H1 (cell line): ENCODE measurements around the gene OSR1. TPM values are rescaled to one million over a fixed set of nuclear protein-coding genes. Genes with fewer than 3 reads are reported as not detected.

Experiments
- CTCF ChIA-PET: fragments of 300-600 bp; sonication (Branson Sonifier 250); formaldehyde crosslinking; loops from one replicate; lab custom pipeline; 2021; ENCODE audit not compliant: partially characterized antibody; lab: Charles Lee
- POLR2A ChIA-PET: fragments of 300-600 bp; sonication (Branson Sonifier 250); formaldehyde crosslinking; loops from one replicate; lab custom pipeline; 2021; ENCODE audit warnings: inconsistent platforms; ENCODE audit not compliant: partially characterized antibody; lab: Charles Lee
- DNase-seq, 2 experiments: peaks; one replicate each; pipeline versions ENCODE4 v3.0.0 to v3.0.0-alpha.2; 2010 to 2022; ENCODE audit warnings: low spot score in 2 of 2, low read depth in 1 of 2, mixed read lengths in 1 of 2
- FAIRE-seq: peaks from 2 replicates; lab custom pipeline; 2011; peaks lifted over from hg19 to GRCh38; lab: Jason Lieb, UNC
- H2AFZ ChIP-seq: 2 replicates; pipeline ENCODE4 v1.8.1; 2012; ENCODE audit warnings: low read length, inconsistent platforms
- H2AK5ac ChIP-seq: 2 replicates; pipeline ENCODE4 v1.6.1; 2013; ENCODE audit warnings: low read depth, low read length
- H2BK120ac ChIP-seq: replicated peaks from 2 replicates; pipeline ENCODE3; 2013; ENCODE audit warnings: low read depth, low read length, inconsistent platforms
- H2BK12ac ChIP-seq: 2 replicates; pipeline ENCODE4 v1.6.1; 2013; ENCODE audit warnings: low read depth, low read length
- H2BK15ac ChIP-seq: 2 replicates; pipeline ENCODE4 v1.6.1; 2013; ENCODE audit warnings: low read length
- H2BK20ac ChIP-seq: 2 replicates; pipeline ENCODE4 v1.6.1; 2013; ENCODE audit warnings: low read length
- H2BK5ac ChIP-seq: 2 replicates; pipeline ENCODE4 v1.6.1; 2013; ENCODE audit warnings: low read depth, low read length
- H3K14ac ChIP-seq: 2 replicates; pipeline ENCODE4 v1.6.1; 2013; ENCODE audit warnings: inconsistent platforms; ENCODE audit not compliant: insufficient read length
- H3K18ac ChIP-seq: 2 replicates; pipeline ENCODE4 v1.6.1; 2013; ENCODE audit warnings: low read length; ENCODE audit errors: extremely low read depth
- H3K23ac ChIP-seq: 2 replicates; pipeline ENCODE4 v1.6.1; 2013; ENCODE audit warnings: inconsistent platforms; ENCODE audit not compliant: insufficient read length
- H3K23me2 ChIP-seq: 2 replicates; pipeline ENCODE4 v1.6.1; 2013; ENCODE audit warnings: low read depth, low read length
- H3K27ac ChIP-seq: 2 replicates; pipeline ENCODE4 v1.6.1; 2011; ENCODE audit warnings: low read depth, low read length, inconsistent platforms
- H3K27me3 ChIP-seq, 4 experiments: replicated peaks in 1 of 4; 1 replicate in 1 of 4; 2 replicates in 3 of 4; pipeline versions ENCODE4 v1.6.1 to v1.8.1; 2011 to 2013; ENCODE audit warnings: low read length in 3 of 4, mild to moderate bottlenecking in 3 of 4, inconsistent platforms in 2 of 4, mixed read lengths in 2 of 4, moderate library complexity in 1 of 4; ENCODE audit not compliant: control insufficient read depth in 3 of 4, insufficient read depth in 3 of 4; ENCODE audit errors: extremely low read depth in 1 of 4
- H3K36me3 ChIP-seq, 4 experiments: 2 replicates each; pipeline versions ENCODE4 v1.6.1 to v1.8.1; 2011 to 2013; ENCODE audit warnings: mild to moderate bottlenecking in 4 of 4, low read length in 3 of 4, moderate library complexity in 2 of 4, control low read depth in 1 of 4, inconsistent platforms in 1 of 4; ENCODE audit not compliant: insufficient read depth in 4 of 4, control insufficient read depth in 2 of 4
- H3K4ac ChIP-seq: replicated peaks from 2 replicates; pipeline ENCODE3; 2013; ENCODE audit warnings: low read length, low read depth, mixed read lengths, inconsistent platforms; ENCODE audit not compliant: insufficient read length
- H3K4me1 ChIP-seq, 4 experiments: replicated peaks in 1 of 4; 1 replicate in 1 of 4; 2 replicates in 3 of 4; pipeline versions ENCODE4 v1.6.1 to v1.8.1; 2011 to 2013; ENCODE audit warnings: low read length in 3 of 4, inconsistent platforms in 2 of 4, mixed read lengths in 1 of 4; ENCODE audit not compliant: insufficient read depth in 4 of 4, control insufficient read depth in 3 of 4
- H3K4me2 ChIP-seq, 2 experiments: 2 replicates each; pipeline versions ENCODE4 v1.6.1 to v1.8.1; 2011 to 2013; ENCODE audit warnings: low read depth in 2 of 2, low read length in 2 of 2, control low read depth in 1 of 2, inconsistent platforms in 1 of 2, mild to moderate bottlenecking in 1 of 2; ENCODE audit not compliant: insufficient read depth in 1 of 2
- H3K4me3 ChIP-seq, 4 experiments: fragments of 200-600, 300-600 bp in 1 of 4; sonication (generic), shearing (Covaris generic), sonication (Bioruptor Twin) in 1 of 4; 2 replicates each; pipeline versions ENCODE4 v1.5.1 to v1.8.1; 2011 to 2016; ENCODE audit warnings: low read length in 4 of 4, low read depth in 3 of 4, control low read depth in 2 of 4, inconsistent platforms in 2 of 4, mild to moderate bottlenecking in 2 of 4, mixed read lengths in 1 of 4, moderate library complexity in 1 of 4; ENCODE audit not compliant: insufficient read depth in 2 of 4; ENCODE audit errors: extremely low read depth in 1 of 4
- H3K56ac ChIP-seq: replicated peaks from 2 replicates; pipeline ENCODE3; 2013; ENCODE audit warnings: low read depth, mild to moderate bottlenecking, mixed read lengths, low read length, inconsistent platforms; ENCODE audit not compliant: insufficient read length
- H3K79me1 ChIP-seq: 2 replicates; pipeline ENCODE4 v1.6.1; 2013; ENCODE audit warnings: low read depth, low read length, control low read depth
- H3K79me2 ChIP-seq, 2 experiments: 2 replicates each; pipeline versions ENCODE4 v1.6.1 to v1.8.1; 2012 to 2013; ENCODE audit warnings: low read length in 2 of 2, mild to moderate bottlenecking in 2 of 2, inconsistent platforms in 1 of 2; ENCODE audit not compliant: insufficient read depth in 2 of 2, control insufficient read depth in 1 of 2
- H3K9ac ChIP-seq, 4 experiments: replicated peaks in 1 of 4; 1 replicate in 1 of 4; 2 replicates in 3 of 4; pipeline versions ENCODE4 v1.6.1 to v1.8.1; 2011 to 2013; ENCODE audit warnings: low read depth in 3 of 4, low read length in 3 of 4, control low read depth in 2 of 4, mild to moderate bottlenecking in 2 of 4, moderate library complexity in 2 of 4, inconsistent platforms in 1 of 4; ENCODE audit errors: extremely low read depth in 1 of 4
- H3K9me3 ChIP-seq, 2 experiments: 2 replicates each; pipeline versions ENCODE4 v1.6.1 to v1.8.1; 2012 to 2013; ENCODE audit warnings: mild to moderate bottlenecking in 2 of 2, moderate library complexity in 2 of 2, control low read depth in 1 of 2, inconsistent platforms in 1 of 2, low read depth in 1 of 2, low read length in 1 of 2, mixed read lengths in 1 of 2; ENCODE audit not compliant: insufficient read depth in 2 of 2
- H4K20me1 ChIP-seq, 2 experiments: replicated peaks in 1 of 2; 2 replicates each; pipeline versions ENCODE3 to v1.8.1; 2011 to 2013; ENCODE audit warnings: inconsistent platforms in 2 of 2, low read length in 2 of 2, mild to moderate bottlenecking in 1 of 2; ENCODE audit not compliant: insufficient read depth in 2 of 2, control insufficient read depth in 1 of 2
- H4K5ac ChIP-seq: 2 replicates; pipeline ENCODE4 v1.6.1; 2013; ENCODE audit warnings: low read length, low read depth, mixed read lengths, inconsistent platforms; ENCODE audit not compliant: insufficient read length
- H4K8ac ChIP-seq: 2 replicates; pipeline ENCODE4 v1.8.0; 2013; ENCODE audit warnings: mild to moderate bottlenecking, moderate library complexity, low read length, inconsistent platforms; ENCODE audit not compliant: insufficient read depth; ENCODE audit errors: extremely low read depth
- H4K91ac ChIP-seq: replicated peaks from 2 replicates; pipeline ENCODE3; 2013; ENCODE audit warnings: low read length, mixed read lengths, inconsistent platforms; ENCODE audit not compliant: insufficient read length
- ASH2L ChIP-seq: fragments of 200-600, 300-600 bp; sonication (generic); IDR thresholded peaks from one replicate; pipeline ENCODE4 v1.7.1; 2017; ENCODE audit warnings: low read length
- CEBPB ChIP-seq: IDR thresholded peaks from 2 replicates; pipeline ENCODE4 v1.6.1; 2012; ENCODE audit warnings: low read depth, low read length
- HDAC6 ChIP-seq: IDR thresholded peaks from one replicate; pipeline ENCODE4 v1.7.1; 2012; ENCODE audit warnings: low read depth, mild to moderate bottlenecking, inconsistent platforms, low read length, moderate library complexity
- JUND ChIP-seq: IDR thresholded peaks from 2 replicates; pipeline ENCODE4 v1.6.1; 2011; ENCODE audit warnings: mild to moderate bottlenecking, improper control_type of control experiment, low read length
- KDM1A ChIP-seq: fragments of 200-600, 300-600 bp; sonication (generic); IDR thresholded peaks from 2 replicates; pipeline ENCODE4 v1.7.1; 2016; ENCODE audit warnings: mild to moderate bottlenecking, low read length, borderline replicate concordance
- POLR2A ChIP-seq, 2 experiments: IDR thresholded peaks; 1 replicate in 1 of 2; 2 replicates in 1 of 2; pipeline ENCODE4 v1.6.1; 2011; ENCODE audit warnings: low read depth in 2 of 2, low read length in 2 of 2, mild to moderate bottlenecking in 2 of 2; ENCODE audit errors: control extremely low read depth in 1 of 2
- RBBP5 ChIP-seq: IDR thresholded peaks from 2 replicates; pipeline ENCODE4 v1.7.1; 2012; ENCODE audit warnings: low read depth, mild to moderate bottlenecking, inconsistent platforms, low read length, moderate library complexity, borderline replicate concordance
- SAP30 ChIP-seq: fragments of 300-600 bp; sonication (generic); IDR thresholded peaks from 2 replicates; pipeline ENCODE4 v1.7.1; 2012; ENCODE audit warnings: low read length, moderate library complexity, mild to moderate bottlenecking, inconsistent platforms; ENCODE audit not compliant: insufficient read depth, insufficient replicate concordance
- SIX5 ChIP-seq: IDR thresholded peaks from 2 replicates; pipeline ENCODE4 v1.6.1; 2011; ENCODE audit warnings: mild to moderate bottlenecking, low read depth, low read length
- WGBS, 2 experiments: shearing (Covaris generic) in 1 of 2; methylation state at CpG; one replicate each; pipeline versions ENCODE4 v1.1.6 to v1.1.7; 2013 to 2015; ENCODE audit warnings: low lambda C conversion rate in 2 of 2, mixed read lengths in 2 of 2, inconsistent platforms in 1 of 2, low coverage in 1 of 2, missing lambda C conversion rate in 1 of 2; ENCODE audit not compliant: insufficient replicate concordance in 2 of 2, insufficient coverage in 1 of 2, insufficient read length in 1 of 2; ENCODE audit errors: extremely low coverage in 1 of 2, missing lambda C conversion rate in 1 of 2; 5-methylcytosine and 5-hydroxymethylcytosine counted together
- polyA plus RNA-seq, 7 experiments: library from polyadenylated mRNA; depleted of rRNA in 3 of 7; stranded (reverse) in 5 of 7; unstranded in 2 of 7; fragments of >200 nt in 5 of 7; fragments of 200-250 nt in 2 of 7; gene quantifications; 1 replicate in 5 of 7; 2 replicates in 1 of 7; 4 replicates in 1 of 7; pipeline versions ENCODE4 v1.2.1 to v1.2.3, GENCODE V29; 2011 to 2013; ENCODE audit warnings: missing spikeins in 2 of 7, mixed read lengths in 2 of 7
- total RNA-seq: library from RNA; stranded (reverse); fragmentation: NEBNext Ultra II Directional; extraction: Animal tissue kit (Norgen Biotek cat#: 25700); gene quantifications from 2 replicates; pipeline ENCODE4 v1.2.1, GENCODE V29; 2021
- TF ChIP-seq, protein P1 (sequence below): IDR thresholded peaks from 2 replicates; pipeline ENCODE4 v1.6.1; 2012; ENCODE audit warnings: inconsistent platforms

The OSR1 gene
- total and polyA plus RNA-seq, 2 of the 8 experiments (the other 6 are each of a cell fraction or from before 2014, with no cell fraction given) = 0.05 to 0.22 TPM

DNA sequence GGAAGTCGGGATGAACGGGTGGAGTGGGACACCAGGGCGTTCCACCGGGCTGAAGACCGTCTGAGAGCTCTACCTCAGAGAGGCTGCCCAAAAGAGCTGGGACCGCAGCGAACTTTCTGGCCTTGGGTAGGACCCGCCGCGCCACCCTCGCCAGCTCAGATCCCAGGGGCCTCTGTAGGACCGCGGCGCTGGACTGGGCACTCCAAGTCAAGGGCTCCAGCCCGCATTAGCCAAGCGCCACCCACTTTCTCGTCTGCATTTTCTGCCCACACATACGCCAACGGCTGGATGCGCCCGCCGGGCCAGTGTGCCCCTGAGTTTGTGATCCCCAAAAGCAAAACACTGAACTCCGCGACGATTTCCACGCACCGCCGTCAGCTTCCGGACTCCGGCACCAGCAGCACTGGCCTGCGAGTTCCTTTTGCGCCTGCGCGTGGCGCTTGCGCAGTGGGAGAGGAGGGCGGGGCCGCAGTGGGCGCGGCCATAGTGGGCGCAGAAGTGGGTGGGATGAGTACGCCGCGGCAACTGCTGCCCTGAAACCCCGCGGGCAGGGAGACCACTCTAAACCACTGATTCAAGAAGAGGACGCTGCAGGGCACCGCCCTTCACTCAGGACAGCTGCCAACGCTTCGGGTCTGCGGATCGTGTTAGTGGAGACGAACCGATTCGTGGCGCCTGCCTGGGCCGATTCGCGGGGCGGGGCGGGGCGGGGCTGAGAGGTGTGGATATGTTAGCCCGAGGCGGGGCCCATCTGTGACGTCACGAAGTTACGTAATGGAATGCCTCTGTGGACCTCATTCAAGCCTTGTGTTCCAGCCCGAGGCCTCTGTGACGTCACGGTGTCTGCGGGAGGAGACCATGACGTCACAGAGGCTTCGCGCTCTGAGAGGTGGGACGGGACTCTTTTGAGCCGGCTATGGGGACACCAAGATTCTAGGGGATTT, 10.5 kb downstream of the OSR1 start:
- H3K23ac ChIP-seq = no peak overlapping the region
- H3K18ac ChIP-seq = peak overlapping the region; percentile 99
- H3K27me3 ChIP-seq = peaks cover 39 to 47% (median 45%) of the 10 kb centered on the region in 4 experiments
- H2BK120ac ChIP-seq = no peak overlapping the region
- no peaks in the 10 kb centered on the region for H3K9me3 ChIP-seq
- H2AFZ ChIP-seq = peak overlapping the region; percentile 97
- peak overlapping the region; percentile 79 to 92 (median 84) for H3K4me3 ChIP-seq
- peak in 1 of 2 experiments; percentile 97 for DNase-seq
- peak overlapping the region; percentile 69 to 78 for H3K4me2 ChIP-seq
- H3K14ac ChIP-seq = no peak overlapping the region
- peak overlapping the region; percentile 95; the same call in 1 of the 2 replicates for H4K8ac ChIP-seq
- H3K36me3 ChIP-seq = no peaks in the 10 kb centered on the region
- no peaks in the 10 kb centered on the region for H3K79me2 ChIP-seq
- peak overlapping the region; percentile 56 to 76 (median 70) for H3K9ac ChIP-seq
- H4K20me1 ChIP-seq = peaks cover 6 to 10% of the 10 kb centered on the region in 2 experiments
- H3K56ac ChIP-seq = peak overlapping the region; percentile 84
- H4K91ac ChIP-seq = peak overlapping the region; percentile 52
- H2AK5ac ChIP-seq = no peak overlapping the region
- FAIRE-seq = peak; percentile 65
- no peak overlapping the region for H3K4ac ChIP-seq
- 0 out of 2 replicates have a peak overlapping the region, but pooled peaks have one; percentile 39 for H2BK12ac ChIP-seq
- peaks cover 0 to 11% (median 3%) of the 10 kb centered on the region in 4 experiments; a peak in 6 of 7 replicates for H3K4me1 ChIP-seq
- H2BK20ac ChIP-seq = no peak overlapping the region
- H4K5ac ChIP-seq = peak overlapping the region; percentile 69
- H3K79me1 ChIP-seq = no peaks in the 10 kb centered on the region; the same call in 1 of the 2 replicates
- no peak overlapping the region for H3K27ac ChIP-seq
- H2BK15ac ChIP-seq = peak overlapping the region; percentile 46; the same call in 1 of the 2 replicates
- POLR2A ChIA-PET = interaction anchor here (1.3 kb wide), 1 partner anchor 51 kb away, joined by 3 read pairs; no protein-coding TSS in a partner anchor
- H3K23me2 ChIP-seq = no peaks in the 10 kb centered on the region; the same call in 1 of the 2 replicates
- WGBS, 2 experiments = 6% methylated on average over 61 of the region's 76 CpGs; no CpG with 5 or more reads in 1 of the 2 experiments
- CTCF ChIA-PET = interaction anchor here (0.8 to 7.5 kb wide), 17 partner anchors 10 to 912 kb away, joined by 3 to 104 read pairs (median 4); partner anchors contain the start of gene OSR1
- H2BK5ac ChIP-seq = peak overlapping the region; percentile 44; the same call in 1 of the 2 replicates
- TF ChIP-seq JUND = no peak
- peak in 1 of 2 experiments; percentile 76; a peak in 2 of 3 replicates for TF ChIP-seq POLR2A (IDR thresholded peaks at IDR 0.05; ENCODE audit: control extremely low read depth in 1 of 2, low read depth in 2 of 2, low read length in 2 of 2)
- no peak for TF ChIP-seq HDAC6
- peak; percentile 52; the same call in 1 of the 2 replicates for TF ChIP-seq RBBP5
- no peak for TF ChIP-seq KDM1A
- no peak for TF ChIP-seq SAP30
- no peak for TF ChIP-seq CEBPB
- TF ChIP-seq, protein P1, sequence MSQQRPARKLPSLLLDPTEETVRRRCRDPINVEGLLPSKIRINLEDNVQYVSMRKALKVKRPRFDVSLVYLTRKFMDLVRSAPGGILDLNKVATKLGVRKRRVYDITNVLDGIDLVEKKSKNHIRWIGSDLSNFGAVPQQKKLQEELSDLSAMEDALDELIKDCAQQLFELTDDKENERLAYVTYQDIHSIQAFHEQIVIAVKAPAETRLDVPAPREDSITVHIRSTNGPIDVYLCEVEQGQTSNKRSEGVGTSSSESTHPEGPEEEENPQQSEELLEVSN = no peak
- TF ChIP-seq SIX5 = no peak
- peak; percentile 70 for TF ChIP-seq ASH2L
